Renal cortex interstitium (tissue), 11 donors: ENCODE measurements around the gene RIN1. TPM values are rescaled to one million over a fixed set of nuclear protein-coding genes. Genes with fewer than 3 reads are reported as not detected.
A peak's percentile ranks its signal among the peaks of the same experiment; 100 is the strongest.
"Not testable (repeated sequence)": the region's sequence is repeated elsewhere in the genome, so short reads cannot be mapped to it uniquely, and the experiment has no call there.

Experiments
- DNase-seq, 11 donors: peaks; one replicate each; pipeline ENCODE4 v3.0.0-alpha.2; 2013; ENCODE audit warnings: low read depth in 9 of 11, low spot score in 4 of 11; ENCODE audit errors: extremely low read depth in 1 of 11
- polyA plus RNA-seq, 3 donors: library from polyadenylated mRNA; unstranded; fragments of 120-200 nt; gene quantifications; one replicate each; pipeline ENCODE4 v1.2.1, GENCODE V29; 2013; ENCODE audit not compliant: insufficient read length in 3 of 3

Gene RIN1
- polyA plus RNA-seq, 3 donors = 1.9 to 3.6 (median 2.8) TPM

DNA sequence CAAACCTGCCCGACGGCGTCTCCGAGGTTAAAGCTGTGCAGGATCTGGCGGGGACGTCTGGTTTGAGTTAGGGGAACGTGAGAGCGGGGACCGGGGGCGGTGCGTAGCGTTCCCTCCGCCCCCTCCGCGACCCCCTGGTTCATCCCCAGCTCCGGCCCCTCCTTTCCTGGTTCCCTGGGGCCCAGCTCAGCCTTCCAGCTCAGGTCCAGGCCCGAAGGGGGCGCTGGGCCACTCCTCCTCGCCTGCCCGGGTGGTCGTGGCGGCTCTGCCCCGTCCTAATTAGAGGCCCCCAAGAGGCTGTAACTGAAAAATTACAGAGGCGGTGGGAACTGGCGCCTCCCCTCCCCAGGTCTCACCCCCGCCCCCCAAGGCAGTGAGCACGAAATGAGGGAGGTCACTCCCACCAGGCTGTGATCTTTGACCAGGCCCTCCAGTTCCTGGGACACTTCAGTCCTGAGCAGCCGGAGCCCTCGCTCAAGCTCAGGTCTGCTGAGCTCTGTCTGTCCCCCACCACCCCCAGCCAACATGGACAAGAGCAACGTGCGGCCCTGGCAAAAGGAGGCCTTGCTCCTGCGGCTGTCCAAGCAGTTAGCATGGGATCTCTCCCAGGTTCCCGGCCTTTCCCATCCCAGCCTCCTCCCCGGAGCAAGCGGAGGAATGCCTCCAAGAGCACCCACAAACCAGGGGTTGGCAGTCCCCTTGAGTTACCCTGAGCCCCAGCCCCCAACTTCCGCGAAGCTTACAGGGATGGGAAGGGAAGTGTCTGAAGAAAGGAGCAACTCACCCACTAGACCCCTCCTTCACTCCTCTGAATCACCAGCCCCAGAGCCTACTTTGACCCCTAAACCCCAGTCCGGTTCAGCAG, 22.7 kb downstream of the RIN1 start:
- DNase-seq = peak in 5 of 11 donors; percentile 66 to 82 (median 74)

DNA sequence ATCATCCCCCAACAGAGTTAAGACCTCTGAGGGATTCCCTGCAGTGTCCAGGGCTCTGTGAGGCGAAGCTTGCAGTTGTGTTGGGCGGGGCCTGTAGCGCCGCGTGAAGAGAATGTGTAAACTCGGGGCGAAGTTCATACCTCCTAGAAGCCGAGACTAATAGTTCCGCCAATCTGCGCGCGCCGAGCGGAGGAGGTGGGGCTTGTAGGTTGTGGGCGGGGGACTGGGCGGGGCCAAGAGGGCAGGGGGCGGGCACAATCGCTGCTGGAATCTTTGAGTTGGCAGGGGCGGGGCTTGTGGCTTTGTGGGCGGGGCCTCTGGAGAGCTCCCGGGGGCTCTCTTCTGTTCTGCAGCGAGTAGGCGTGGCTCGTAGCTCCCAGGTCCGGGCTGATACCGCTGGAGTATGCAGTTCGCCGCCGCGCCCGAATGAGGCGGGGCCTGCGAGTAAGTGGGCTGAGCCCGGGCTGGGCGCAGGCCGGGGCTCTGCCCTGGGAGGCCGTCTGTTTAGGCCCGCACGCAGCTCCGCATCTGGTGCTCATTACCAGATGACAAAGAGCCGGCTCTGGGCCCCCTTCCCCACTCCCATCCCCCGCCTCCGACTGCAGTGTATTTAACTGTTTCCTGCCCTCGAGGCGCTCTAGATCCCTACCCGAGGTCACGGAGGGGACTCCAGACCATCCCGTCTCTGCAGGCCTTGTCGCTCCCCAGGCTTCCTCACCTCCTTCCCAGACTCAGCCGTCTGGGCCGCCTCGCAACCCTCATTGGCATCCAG, 23.5 kb downstream of the RIN1 start:
- peak in 10 of 11 donors; percentile 91 to 98 (median 97) for DNase-seq

DNA sequence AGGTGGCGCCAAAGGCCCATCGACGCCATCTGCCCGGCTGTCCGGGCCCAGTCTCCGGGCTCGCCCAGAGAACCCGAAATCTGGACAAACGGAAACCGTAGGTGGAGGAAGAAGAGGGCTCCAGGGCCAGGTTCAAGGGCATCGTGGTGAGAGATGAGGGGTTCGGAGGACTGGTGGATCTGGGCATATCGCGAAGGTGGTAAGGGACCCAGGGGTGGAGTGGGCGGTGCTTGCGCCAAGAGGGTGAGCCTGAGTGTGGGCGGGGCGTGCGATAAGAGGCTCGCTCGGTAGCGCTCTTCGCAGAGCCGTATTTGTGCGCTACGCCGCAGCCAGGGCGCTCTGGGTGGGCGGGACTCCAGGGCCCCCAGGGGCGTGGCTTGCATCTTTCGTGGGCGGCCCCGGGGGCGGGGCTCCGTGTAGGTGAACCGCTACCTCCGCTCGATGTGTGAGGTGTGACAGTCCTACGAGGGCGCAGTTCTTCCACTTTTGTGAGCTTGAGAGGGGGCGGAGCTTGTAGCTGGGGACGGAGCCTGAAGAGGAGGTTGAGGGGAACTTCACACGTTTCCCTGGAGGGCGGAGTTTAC, 24.2 kb downstream of the RIN1 start:
- peak in 10 of 11 donors; percentile 79 to 89 (median 87) for DNase-seq

DNA sequence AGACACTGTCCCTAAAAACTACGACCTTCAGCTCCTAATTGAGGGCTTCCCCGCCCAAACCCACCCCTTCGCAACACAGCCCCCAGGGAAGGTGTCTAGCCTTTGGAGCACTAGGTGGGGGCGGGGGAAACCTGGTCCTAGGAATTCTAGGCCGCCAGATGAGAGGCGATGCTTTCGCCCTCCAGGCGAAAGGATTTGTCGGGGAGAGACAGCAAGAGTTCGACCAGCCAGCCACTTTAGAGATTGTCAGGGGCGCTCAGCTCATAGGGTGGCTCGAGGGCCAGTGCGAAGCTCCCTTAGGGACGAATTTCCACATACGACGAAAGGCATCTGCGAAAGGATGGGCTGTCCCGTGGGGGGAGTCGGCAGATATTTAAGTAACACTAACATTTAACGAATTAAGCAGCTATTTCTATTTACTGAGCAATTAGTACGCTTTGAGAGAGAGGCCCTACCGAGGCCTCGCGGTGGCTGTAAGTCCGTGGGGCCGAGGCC, 24.7 kb downstream of the RIN1 start:
- DNase-seq = no peak

DNA sequence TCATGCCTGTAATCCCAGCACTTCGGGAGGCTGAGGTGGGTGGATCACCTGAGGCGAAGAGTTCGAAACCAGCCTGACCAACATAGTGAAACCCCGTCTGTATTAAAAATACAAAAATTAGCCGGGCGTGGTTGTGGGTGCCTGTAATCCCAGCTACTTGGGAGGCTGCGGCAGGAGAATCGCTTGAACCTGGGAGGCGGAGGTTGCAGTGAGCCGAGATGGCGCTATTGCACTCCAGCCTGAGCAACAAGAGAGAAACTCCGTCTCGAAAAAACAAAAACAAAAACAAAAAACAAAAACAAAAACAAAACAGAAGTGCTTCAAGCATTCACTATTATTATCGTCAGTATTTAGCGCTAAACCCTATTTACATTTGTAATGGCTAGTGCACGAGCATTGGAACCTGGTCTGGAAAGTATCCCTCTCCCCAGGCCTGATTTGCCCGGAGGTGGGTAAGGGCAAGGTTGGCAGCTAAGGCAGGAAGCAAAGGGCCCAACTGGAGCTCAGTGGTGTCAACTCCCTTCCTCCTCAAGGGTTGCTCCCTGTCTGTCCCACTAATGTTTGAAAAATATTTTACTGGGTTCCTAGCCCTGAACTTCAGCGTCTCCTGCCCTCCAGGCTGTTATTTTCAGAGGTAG, 25.3 kb downstream of the RIN1 start:
- not testable (repeated sequence) for DNase-seq

DNA sequence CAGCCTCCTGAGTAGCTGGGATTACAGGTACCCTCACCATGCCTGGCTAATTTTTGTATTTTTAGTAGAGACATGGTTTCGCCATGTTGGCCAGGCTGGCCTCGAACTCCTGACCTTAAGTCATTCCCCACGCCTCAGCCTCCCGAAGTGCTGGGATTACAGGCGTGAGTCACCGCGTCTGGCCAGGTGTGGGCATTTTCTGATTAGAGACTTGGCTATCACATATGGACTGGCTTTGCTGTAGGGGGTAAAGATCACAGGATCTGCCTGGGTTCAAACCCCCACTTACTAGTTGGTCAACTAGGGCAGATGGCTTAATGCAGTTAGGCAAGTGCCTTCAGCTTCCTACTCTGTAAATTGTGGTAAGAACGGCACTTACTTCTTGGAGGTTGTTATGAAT, 25.9 kb downstream of the RIN1 start:
- no peak for DNase-seq

DNA sequence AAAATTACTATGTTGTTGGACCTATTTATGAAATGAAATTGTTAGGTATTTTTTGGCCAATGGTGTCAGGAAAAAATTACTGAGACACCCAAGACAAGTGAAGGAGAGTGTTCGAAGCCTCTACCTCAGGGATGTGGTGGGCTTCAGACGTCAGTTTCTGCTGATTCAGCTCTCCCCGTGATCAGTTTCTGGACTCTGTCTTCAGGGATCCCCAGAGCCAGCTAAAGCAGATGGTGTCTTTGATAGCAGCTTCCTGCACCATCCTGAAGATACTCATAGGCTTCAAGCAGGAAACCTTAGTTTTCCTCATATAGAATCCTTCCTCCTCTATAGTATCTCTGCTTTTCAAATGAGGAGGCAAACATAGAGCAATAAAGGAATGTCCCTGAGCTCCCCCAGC, 26.8 kb downstream of the RIN1 start:
- no peak for DNase-seq

DNA sequence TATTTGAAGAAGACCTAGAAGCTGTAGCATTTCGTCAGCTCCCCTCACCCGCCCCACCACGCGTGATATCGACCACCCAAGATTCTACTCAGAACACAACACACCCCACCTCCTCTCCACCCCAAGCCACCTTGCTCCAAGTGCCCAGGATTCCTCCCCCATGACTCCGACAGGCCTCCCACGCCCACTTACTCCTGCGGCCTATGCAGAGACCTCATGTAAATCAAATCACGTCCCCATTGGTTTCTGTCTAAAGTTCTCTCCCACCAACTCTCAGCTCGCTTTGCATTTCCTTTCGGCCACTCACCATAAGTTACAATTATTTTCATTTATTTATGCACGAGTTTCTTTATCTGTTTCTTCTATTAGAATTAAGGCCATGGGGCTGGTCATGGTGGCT, 33.6 kb downstream of the RIN1 start:
- DNase-seq = no peak

DNA sequence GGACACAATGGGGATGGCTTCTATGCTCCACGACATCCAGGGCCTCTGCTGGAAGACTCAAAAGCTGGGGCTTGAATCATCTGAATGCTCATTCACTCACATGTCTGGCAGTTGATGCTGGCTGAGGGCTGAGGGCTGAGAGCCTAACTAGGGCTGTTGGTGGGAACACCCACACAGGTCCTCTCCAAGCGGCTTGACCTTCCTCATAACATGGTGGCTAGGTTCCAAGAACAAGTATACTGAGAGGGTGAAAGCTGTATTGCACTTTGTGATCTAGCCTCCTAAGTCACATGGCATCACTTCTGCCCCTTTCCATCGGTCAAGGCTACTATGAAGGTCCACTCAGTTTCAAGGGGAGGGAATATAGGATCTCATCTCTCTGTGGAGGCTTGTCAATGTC, 37.0 kb downstream of the RIN1 start:
- no peak for DNase-seq

DNA sequence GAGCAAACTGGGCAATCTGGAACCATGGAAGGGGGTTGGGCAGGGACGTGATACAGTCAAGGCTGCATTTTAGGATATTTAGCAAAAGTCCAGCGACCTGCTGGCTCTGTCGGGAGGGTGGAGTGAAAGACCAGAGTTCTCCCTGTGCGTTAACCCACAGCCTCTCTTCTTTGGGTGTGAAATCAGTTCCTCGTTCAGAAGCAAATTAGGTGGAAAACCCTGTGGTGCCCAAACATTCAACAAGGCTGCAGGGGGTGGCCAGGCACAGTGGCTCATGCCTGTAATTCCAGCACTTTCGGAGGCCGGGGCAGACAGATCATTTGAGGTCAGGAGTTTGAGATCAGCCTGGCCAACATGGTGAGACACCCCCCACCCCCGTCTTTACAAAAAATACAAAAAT, 38.6 kb downstream of the RIN1 start:
- DNase-seq = no peak

DNA sequence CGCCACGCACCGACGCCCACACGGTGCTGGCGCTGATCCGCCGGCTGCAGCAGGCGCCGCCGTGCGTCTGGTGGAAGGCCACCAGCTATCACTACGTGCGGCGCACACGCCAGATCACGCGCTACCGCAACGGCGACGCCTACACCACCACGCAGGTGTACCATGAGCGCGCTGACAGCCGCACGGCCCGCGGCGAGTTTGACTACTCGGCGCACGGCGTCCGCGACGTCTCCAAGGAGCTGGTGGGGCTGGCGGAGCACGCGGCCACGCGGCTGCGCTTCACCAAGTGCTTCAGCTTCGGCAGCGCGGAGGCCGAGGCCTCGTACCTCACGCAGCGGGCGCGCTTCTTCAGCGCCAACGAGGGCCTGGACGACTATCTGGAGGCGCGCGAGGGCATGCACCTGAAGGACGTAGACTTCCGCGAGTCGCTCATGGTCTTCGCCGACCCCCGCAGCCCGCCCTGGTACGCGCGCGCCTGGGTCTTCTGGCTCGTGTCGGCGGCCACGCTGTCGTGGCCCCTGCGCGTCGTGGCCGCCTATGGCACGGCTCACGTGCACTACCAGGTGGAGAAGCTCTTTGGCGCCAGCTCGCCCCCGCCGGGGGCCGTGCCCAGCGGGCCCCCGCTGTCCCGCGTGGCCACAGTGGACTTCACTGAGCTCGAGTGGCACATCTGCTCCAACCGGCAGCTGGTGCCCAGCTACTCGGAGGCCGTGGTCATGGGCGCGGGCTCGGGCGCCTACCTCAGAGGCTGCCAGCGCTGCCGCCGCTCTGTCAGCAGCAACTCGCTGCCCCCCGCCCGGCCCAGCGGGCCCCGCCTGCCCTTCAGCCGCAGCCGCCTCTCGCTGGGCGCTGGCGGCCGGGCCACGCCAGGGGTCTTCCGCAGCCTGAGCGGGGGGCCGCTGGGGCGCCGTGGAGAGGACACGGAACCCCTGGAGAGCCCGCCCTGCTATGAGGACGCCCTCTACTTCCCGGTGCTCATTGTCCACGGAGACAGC, 41.3 kb downstream of the RIN1 start:
- no peak for DNase-seq

DNA sequence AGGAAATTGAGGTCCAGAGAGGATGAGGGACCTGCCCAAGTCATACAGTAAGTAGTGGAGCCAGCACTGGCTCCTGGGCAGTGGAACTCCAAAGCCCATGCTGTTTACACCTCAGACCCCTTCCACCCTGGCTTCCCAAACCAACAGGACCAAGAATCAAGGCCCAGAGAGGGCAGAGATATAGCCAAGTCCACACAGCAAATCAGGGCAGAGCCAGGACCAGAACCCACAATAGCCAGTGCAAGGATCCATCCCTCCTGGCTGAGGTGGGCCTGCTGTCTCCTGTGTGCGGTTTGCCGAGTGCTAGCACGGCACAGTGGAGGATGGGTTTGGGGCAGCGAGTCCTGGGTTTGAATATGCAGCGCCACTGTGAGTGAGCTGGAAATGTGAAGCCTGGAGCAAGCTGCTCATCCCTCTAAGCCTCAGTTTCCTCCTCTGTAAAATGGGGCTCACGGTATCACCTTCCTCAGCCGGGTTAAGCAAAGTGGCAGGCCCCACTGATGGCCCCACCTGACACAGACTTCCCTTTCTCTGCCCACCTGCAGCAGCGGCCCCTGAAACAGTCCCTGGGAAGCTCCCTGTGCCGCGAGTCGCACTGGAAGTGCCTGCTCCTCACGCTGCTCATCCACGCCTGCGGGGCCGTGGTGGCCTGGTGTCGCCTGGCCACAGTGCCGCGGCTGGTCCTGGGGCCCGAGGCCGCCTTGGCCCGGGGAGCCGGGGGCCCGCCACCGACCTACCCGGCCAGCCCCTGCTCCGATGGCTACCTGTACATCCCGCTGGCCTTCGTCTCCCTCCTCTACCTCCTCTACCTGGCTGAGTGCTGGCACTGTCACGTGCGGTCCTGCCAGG, 42.2 kb downstream of the RIN1 start:
- no peak for DNase-seq

DNA sequence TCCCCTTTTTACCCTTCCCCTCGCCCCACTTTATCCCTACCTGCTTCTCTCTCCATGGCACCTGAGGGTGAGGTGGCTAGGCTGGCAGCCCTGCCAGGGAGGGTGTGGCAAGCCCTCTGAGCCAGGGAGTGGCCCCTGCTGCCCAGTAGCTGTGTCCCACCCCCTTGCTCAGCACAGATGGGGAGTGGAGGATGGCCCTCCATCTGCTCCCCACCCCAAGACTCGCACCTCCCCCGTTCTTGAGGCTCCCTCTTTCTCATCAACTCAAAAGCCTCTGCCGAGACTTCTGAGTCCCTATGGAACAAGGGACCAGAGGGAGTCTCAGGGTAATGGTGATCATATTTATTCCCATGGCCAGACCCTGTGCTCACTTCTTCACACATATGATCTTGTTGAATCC, 42.9 kb downstream of the RIN1 start:
- no peak for DNase-seq

DNA sequence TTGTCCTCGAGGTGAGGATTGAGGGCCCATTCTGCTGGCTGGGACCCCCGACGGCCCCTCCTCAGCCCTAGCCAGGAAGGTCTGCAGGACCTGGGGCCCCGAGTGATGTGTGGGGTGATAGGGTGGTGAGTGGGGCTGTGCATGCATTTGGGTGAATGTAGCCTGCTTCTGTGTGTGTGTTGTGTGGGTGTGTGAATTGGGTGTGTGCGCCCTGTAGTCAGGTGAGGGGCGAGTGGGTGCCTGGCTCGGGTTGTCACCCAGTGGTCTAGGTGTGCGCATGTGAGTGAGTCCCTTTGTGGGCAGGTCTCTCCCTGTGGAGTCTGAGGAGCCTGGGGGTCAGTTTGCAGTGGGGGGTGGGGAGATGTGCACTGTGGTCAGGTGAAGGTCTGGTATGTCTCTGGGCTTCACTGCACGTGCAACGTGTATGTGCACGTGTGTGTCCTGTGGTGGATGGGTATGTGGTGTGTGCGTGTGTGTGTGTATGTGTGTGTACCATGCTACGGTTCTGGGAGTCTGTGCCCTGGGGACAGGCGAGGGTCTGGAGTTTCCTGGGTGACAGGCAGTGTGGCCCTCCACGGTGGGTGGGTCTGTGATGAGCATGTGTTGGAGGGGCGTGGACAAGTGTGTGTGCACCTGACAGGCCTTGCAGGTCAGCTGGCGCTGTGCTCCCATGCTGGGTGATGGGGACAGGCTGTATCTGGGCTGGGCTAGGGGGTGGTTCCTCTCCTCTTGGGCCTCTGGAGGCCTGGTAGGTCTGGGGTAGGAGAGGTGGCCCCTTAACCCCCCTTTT, 43.5 kb downstream of the RIN1 start:
- no peak for DNase-seq

DNA sequence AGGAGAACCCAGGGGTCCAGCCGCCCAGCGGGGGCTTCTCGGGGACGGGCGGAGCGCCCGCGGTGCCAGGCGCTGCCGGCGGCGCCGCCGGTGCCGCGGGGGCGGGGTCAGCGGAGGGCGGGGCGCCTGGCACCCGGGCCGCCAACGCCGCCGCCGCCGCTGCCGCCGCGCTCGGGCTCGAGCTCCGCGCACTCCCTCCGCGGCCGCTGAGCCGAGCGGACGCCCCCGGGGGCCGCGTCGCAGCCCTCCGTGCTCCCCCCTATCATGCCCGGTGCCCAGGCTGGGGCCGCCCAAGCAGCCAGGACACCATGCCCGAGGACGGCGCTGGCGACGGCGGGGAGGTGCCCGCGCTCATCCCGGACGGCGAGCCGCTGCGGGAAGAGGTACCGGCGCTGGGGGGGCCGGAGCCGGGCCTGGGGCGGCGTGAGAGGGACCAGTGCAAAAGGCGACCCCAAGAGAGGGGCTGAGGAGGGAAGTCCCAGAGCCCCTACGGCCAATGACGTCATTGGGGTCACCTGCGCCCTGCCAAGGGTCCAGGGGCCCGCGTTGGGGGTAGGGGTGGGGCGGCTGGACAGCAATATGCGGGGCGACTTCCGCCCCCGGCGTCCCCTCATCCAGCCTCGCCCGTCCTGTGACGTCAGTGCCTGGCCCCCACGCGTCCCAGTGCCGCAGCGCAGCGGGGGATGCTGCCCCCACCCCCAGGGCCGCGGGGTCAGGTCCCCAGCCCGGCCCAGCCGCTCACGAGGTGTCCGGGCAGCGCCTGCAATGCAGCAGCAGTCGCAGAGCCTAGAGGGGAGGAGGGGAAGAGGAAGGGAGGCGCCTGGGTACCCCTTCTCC, 44.3 kb downstream of the RIN1 start, which contains the start of gene TMEM151A:
Gene TMEM151A, plus strand, starts transcription at position 189 of the 837 bp plus-strand sequence. Its CDS starts 120 bp downstream, at position 309.
- DNase-seq = no peak

DNA sequence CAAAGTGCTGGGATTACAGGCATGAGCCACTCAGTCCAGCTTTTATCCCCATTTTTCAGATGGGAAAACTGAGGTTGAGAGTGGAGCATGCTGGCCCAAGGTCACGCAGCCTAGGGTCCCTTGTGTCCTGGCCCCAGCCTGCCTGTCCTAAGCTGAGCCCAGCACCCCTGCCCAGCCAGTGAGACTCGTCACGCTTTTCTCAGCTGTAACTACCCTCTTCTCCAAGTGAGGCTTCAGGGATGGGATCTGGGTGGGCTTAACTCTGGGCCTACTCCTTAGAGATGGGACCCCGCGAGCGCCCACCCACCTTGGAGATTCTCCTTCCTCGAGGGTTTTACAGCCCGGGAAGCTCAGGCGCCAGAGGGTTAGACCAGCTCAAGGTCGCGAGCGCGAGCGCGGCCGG, 44.9 kb downstream of the RIN1 start:
- DNase-seq = no peak
